Nephron progenitor cell (in vitro differentiated cells): ENCODE results near the gene SLC25A42.

Experiments
- DNase-seq: peaks from one replicate; pipeline ENCODE4 v3.0.0; 2021
- H3K27ac Mint-ChIP-seq: 2 replicates; pipeline ENCODE4 v1.8.0; 2021; ENCODE audit warnings: mild to moderate bottlenecking, moderate library complexity, mixed read lengths
- H3K27me3 Mint-ChIP-seq: 2 replicates; pipeline ENCODE4 v1.8.0; 2021; ENCODE audit warnings: mild to moderate bottlenecking, low read depth, mixed read lengths; ENCODE audit not compliant: poor library complexity
- H3K36me3 Mint-ChIP-seq: 2 replicates; pipeline ENCODE4 v1.8.0; 2021; ENCODE audit warnings: low read depth, mixed read lengths
- H3K4me1 Mint-ChIP-seq: 2 replicates; pipeline ENCODE4 v1.8.0; 2021; ENCODE audit warnings: mixed read lengths
- H3K4me3 Mint-ChIP-seq: 2 replicates; pipeline ENCODE4 v1.8.0; 2021; ENCODE audit warnings: mild to moderate bottlenecking, moderate library complexity, mixed read lengths
- H3K9me3 Mint-ChIP-seq: 2 replicates; pipeline ENCODE4 v1.8.0; 2021; ENCODE audit warnings: mild to moderate bottlenecking, moderate library complexity, mixed read lengths
- TF ChIP-seq, protein P1 (sequence below): fragments of 200-600 bp; sonication (generic); IDR thresholded peaks from 2 replicates; pipeline ENCODE4 v1.5.0; 2021; ENCODE audit warnings: antibody characterized with exemption

The SLC25A42 gene

DNA sequence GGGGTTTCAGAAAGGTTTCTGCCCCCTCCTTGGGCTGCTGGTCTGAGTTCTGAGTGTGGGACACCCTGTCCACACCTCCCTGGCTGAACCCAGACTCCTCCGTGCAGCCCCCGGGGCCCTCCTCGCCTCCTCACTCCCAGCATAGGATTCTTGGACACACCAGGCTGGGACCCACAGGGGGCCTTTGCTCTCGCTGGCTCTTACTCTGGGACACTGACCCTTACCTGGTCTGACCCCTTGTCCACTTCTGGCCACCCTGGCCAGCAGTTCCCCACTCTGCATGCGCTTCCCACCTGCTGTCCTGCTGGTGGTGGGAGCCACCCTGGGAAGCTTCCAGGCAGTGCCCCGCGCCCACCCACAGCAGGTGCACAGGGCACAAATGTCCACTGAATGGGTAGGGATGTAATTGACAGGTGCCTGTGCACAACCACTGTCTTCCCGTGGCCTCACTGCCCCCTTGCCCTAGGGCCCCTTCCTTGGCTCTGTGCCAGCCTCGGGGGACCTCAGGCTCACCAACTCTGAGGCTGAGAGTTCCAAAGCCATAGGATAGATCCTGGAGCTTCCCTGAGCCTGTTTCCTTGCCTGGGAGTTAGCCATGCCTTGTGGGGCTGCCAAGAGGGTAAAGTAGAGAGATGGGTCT is 7.0 kb upstream of the SLC25A42 start:
- Mint-ChIP-seq H3K4me3 (no peak overlapping the region), H3K4me1 (peaks cover 30% of the 10 kb centered on the region), H3K27ac (no peak overlapping the region), H3K36me3 (peaks cover 13% of the 10 kb centered on the region), H3K27me3 (no peaks in the 10 kb centered on the region), H3K9me3 (no peaks in the 10 kb centered on the region)
- DNase-seq = no peak
- TF ChIP-seq, protein P1, sequence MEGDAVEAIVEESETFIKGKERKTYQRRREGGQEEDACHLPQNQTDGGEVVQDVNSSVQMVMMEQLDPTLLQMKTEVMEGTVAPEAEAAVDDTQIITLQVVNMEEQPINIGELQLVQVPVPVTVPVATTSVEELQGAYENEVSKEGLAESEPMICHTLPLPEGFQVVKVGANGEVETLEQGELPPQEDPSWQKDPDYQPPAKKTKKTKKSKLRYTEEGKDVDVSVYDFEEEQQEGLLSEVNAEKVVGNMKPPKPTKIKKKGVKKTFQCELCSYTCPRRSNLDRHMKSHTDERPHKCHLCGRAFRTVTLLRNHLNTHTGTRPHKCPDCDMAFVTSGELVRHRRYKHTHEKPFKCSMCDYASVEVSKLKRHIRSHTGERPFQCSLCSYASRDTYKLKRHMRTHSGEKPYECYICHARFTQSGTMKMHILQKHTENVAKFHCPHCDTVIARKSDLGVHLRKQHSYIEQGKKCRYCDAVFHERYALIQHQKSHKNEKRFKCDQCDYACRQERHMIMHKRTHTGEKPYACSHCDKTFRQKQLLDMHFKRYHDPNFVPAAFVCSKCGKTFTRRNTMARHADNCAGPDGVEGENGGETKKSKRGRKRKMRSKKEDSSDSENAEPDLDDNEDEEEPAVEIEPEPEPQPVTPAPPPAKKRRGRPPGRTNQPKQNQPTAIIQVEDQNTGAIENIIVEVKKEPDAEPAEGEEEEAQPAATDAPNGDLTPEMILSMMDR = no peak

DNA sequence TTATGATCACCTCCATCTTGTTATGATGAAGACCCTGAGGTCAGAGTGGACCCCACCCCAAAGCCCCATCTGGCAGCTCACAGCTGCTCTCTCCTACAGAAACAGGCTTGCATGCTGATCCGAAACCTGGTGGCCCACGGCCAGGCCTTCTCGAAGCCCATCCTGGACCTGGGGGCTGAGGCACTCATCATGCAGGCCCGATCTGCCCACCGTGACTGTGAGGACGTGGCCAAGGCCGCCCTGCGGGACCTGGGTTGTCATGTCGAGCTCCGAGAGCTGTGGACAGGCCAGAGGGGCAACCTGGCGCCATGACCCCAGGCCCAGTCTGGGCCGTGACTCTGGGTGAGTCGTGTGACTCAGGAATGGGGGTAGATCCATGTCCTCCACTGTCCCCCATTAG is 6.5 kb upstream of the SLC25A42 start:
- H3K27me3 Mint-ChIP-seq = no peaks in the 10 kb centered on the region
- DNase-seq = no peak
- TF ChIP-seq, protein P1 = no peak
- H3K36me3 Mint-ChIP-seq = peaks cover 13% of the 10 kb centered on the region
- H3K27ac Mint-ChIP-seq = no peak overlapping the region
- H3K9me3 Mint-ChIP-seq = no peaks in the 10 kb centered on the region
- peaks cover 35% of the 10 kb centered on the region for H3K4me1 Mint-ChIP-seq
- H3K4me3 Mint-ChIP-seq = no peak overlapping the region

DNA sequence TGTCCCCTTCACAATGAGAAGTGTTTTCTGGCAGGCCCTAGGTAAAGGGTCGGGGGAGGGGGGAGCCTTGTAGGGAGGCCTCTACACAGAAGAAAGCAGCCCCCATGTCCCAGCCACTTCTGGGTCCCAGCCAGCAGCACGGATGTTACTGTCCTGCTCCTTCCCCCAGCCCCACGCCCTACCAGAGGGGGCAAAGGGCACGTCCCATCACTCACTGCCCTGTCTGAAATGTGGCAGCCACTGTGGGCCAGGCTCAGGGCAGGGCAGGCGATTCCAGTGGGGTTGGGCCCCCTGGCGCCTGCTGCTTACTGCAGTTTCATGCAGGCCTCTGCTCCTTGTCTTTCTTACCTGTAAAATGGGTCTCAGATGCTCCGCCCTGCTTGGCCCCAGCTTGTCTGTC is 6.1 kb upstream of the SLC25A42 start:
- Mint-ChIP-seq H3K4me1 (peaks cover 40% of the 10 kb centered on the region), H3K27ac (no peak overlapping the region), H3K4me3 (no peak overlapping the region), H3K27me3 (no peaks in the 10 kb centered on the region), H3K9me3 (no peaks in the 10 kb centered on the region), H3K36me3 (peaks cover 11% of the 10 kb centered on the region)
- TF ChIP-seq, protein P1 = no peak
- no peak for DNase-seq

DNA sequence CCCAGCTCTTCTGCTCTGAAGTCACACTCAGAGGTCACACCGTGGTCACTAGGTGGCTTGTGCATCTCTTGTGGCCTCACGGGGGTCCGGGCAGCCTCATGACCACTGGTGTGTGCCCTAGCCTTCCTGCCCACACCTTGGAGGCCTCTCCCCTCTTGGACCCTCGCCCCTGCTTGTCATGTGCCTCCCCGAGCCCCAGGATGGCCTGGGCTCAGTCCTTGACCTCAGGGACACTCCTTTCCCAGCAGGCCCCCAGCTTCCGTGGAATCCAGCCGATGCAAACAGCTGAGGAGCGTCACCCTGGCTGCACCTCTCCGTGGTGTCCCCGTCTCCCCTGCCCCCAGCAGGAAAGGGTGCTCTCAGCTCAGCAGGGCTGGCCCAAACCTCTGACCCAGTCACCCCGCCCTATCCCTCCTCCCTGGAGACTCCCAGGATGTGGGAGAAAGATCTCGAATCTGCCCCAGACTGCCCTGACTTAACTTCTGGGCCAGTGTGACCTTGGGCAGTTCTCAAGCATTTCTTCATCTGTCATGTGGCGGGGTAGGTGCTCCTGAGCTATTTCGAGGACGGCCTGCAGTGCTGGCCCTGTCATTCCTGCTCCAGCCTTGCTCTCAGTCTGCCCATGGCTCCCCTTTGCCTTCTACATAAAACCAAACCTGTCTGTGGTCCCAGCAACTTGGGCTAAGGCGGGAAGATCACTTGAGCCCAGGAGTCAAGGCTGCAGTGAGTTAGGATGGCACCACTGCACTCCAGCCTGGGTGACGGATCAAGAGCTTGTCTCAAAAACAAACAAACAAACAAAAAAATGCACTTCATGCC is 4.6 kb upstream of the SLC25A42 start:
- Mint-ChIP-seq H3K27me3 (peaks cover 3% of the 10 kb centered on the region), H3K9me3 (no peaks in the 10 kb centered on the region), H3K4me3 (no peak overlapping the region), H3K27ac (peak overlapping the region; percentile 94), H3K36me3 (peaks cover 8% of the 10 kb centered on the region), H3K4me1 (peaks cover 50% of the 10 kb centered on the region)
- TF ChIP-seq, protein P1 = no peak
- no peak for DNase-seq

DNA sequence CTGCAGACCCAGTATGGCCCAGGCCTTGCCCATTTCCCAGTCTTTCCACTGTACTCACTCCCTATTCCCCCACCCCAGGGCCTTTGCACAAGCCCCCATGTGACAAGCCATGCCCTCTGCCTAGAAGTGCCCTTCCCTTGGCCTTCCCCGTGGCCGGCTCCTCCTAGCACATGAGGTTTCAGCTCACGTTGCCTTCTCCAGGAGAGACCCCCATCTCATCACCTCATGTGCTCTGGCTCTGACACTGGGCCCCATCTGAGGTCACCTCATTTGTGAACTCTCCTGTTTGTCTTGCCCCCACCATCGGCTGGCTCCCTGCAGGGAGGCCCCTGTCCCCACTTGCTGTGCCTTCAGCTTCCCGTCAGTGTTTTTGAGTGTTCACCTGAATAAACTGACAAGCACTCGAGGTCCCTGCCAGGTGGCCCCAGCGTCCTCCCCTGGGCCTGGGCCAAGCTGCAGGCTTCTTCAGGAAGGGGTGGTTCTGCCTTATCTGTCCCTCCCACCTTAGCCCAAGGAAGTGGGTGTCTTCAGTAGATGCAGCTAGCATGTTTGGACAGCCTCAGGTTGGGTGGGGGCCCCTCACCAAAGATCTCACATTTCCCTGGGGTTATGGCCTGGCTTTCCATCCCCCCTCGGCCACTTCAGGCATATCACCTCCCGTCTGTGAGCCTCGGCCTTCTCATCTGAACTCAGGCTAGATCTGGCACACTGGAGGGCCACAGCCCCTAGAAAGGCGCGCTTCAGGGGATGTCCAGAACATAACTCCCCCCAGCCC is 3.8 kb upstream of the SLC25A42 start:
- Mint-ChIP-seq H3K27ac (peak overlapping the region; percentile 94), H3K36me3 (peaks cover 8% of the 10 kb centered on the region), H3K4me1 (peaks cover 58% of the 10 kb centered on the region), H3K27me3 (peaks cover 11% of the 10 kb centered on the region), H3K4me3 (no peak overlapping the region), H3K9me3 (no peaks in the 10 kb centered on the region)
- TF ChIP-seq, protein P1 = no peak
- no peak for DNase-seq
